ENCODE results near the gene NARF. TPM values are rescaled to one million over a fixed set of nuclear protein-coding genes. Genes with fewer than 3 reads are reported as not detected.
A peak's percentile ranks its signal among the peaks of the same experiment; 100 is the strongest.

The NARF gene
- total RNA-seq, 1 donor: 21.6 TPM

DNA sequence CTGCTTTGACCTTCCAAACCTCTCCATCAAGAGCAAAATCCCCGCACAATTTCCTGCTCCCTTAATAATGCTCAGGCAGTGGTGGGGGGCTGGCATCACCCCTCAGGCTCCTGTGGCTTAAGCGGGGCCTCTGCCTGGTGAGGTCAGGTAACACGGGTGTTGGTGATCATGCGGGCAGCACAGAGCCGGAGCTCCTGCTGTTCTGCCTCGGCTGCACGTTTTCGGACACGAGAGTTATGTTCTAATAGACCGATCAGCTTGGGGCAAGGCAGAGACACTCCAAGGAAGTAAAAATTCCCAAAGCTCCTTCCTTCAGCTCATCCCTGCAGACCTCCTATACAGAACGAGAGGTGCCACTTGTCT lies 6.0 kb downstream of the NARF start:
- DNase-seq (ENCODE audit: low read depth): no peak
- TF ChIP-seq, protein P1, sequence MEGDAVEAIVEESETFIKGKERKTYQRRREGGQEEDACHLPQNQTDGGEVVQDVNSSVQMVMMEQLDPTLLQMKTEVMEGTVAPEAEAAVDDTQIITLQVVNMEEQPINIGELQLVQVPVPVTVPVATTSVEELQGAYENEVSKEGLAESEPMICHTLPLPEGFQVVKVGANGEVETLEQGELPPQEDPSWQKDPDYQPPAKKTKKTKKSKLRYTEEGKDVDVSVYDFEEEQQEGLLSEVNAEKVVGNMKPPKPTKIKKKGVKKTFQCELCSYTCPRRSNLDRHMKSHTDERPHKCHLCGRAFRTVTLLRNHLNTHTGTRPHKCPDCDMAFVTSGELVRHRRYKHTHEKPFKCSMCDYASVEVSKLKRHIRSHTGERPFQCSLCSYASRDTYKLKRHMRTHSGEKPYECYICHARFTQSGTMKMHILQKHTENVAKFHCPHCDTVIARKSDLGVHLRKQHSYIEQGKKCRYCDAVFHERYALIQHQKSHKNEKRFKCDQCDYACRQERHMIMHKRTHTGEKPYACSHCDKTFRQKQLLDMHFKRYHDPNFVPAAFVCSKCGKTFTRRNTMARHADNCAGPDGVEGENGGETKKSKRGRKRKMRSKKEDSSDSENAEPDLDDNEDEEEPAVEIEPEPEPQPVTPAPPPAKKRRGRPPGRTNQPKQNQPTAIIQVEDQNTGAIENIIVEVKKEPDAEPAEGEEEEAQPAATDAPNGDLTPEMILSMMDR (IDR thresholded peaks at IDR 0.05; ENCODE audit: insufficient read depth, low read depth, low read length): no peak
- H3K4me3 ChIP-seq (ENCODE audit: low read depth, low read length): no peak overlapping the region

DNA sequence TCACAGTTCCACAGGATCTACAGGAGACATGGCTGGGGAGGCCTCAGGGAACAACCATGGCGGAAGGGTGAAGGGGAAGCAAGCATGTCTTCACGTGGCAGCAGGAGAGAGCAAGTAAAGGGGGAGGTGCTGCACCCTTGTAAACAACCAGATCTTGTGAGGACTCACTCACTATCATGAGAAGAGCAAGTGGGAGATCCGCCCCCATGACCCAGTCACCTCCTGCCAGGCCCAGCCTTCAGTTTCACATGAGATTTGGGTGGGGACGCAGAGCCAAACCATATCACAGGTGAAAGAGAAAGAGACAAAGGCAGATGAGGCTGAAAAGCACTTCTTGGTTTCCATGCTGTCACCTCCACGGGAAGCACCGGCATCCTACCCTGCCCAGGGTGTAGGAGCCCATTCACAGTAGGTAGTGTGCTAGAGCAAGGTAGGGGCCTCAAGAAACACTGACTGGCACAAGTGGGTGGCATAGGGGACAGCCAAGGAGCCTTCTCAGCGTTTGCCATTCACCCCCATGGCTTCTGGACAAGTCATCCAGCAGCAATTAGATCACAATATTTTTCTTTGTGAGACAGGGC lies 6.6 kb downstream of the NARF start:
- H3K4me3 ChIP-seq (ENCODE audit: low read depth, low read length): no peak overlapping the region
- DNase-seq (ENCODE audit: low read depth): no peak
- TF ChIP-seq, protein P1 (IDR thresholded peaks at IDR 0.05; ENCODE audit: insufficient read depth, low read depth, low read length): no peak

DNA sequence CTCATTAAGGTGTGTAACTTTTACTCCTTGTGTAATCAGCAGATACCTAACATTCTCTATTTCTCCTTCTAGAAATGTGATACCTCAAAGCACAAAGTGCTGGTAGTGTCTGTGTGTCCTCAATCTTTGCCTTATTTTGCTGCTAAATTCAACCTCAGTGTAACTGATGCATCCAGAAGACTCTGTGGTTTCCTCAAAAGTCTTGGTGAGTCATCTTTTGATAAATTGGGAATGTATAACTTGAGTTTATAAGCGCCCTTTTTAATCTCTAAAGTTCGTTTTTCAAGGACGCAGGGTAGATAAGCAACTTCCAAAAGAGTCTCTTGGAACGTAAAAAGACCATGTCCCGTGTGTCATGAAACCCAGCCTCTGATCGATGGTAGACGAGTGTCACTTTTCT lies 10.2 kb downstream of the NARF start:
- peak; percentile 47 for DNase-seq (ENCODE audit: low read depth)
- no peak overlapping the region for H3K4me3 ChIP-seq (ENCODE audit: low read depth, low read length)
- TF ChIP-seq, protein P1 (IDR thresholded peaks at IDR 0.05; ENCODE audit: insufficient read depth, low read depth, low read length): no peak

DNA sequence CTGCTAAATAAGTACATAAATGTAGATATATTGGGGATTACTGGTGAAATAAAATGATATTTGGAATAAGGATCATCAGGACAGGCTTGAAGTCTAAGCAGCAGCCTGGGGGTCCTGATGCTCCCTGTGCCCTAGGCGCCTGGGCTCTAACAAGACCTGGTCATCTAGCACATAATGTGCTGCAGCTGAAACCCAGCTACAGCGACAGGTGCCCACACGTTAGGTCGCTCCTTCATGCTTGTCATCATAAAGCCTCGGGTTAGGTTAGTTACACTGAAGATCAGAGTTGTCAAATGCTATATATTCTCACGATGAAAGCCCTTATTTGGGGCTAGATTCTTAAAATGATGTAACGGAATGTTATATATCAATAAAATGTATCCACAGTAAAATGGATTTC lies 11.5 kb downstream of the NARF start:
- H3K4me3 ChIP-seq (ENCODE audit: low read depth, low read length): no peak overlapping the region
- no peak for DNase-seq (ENCODE audit: low read depth)
- TF ChIP-seq, protein P1 (IDR thresholded peaks at IDR 0.05; ENCODE audit: insufficient read depth, low read depth, low read length): no peak

DNA sequence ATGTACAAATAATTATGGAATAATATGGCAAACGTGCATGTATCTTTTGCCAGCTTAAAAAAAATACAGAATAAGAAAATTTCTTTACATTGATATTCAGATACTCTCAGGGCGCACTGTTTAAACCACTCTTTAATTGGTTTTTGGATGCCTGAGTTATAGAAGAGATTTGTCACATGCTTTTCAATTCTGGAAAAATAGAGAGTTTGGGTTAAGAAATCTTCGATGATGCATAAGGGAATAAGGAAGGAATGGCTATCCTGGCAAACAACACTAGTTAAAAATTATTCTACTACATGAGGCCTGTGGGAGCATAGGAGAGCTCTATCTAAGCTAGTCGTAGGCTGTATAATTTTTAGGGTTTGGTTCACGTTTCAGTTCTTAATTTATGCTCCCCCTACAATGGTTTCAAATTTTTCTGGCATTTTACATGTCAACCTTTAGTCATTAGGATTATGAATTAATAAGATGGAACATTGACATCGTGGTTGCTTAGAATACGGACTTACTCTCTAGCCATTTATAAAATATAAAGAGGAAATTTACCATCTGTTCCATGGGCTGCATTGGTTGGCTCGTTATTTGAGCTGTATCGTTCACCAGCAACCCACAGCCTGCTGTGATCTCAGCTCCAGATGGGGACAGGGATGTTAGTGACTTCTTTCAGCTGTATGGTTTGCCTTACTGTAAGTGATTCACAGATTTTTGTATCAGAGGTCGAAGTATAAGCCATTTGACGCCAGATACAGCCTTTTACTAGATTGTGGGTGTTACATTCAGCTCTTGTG lies 15.9 kb downstream of the NARF start:
- TF ChIP-seq, protein P1 (IDR thresholded peaks at IDR 0.05; ENCODE audit: insufficient read depth, low read depth, low read length): no peak
- no peak for DNase-seq (ENCODE audit: low read depth)
- no peak overlapping the region for H3K4me3 ChIP-seq (ENCODE audit: low read depth, low read length)

DNA sequence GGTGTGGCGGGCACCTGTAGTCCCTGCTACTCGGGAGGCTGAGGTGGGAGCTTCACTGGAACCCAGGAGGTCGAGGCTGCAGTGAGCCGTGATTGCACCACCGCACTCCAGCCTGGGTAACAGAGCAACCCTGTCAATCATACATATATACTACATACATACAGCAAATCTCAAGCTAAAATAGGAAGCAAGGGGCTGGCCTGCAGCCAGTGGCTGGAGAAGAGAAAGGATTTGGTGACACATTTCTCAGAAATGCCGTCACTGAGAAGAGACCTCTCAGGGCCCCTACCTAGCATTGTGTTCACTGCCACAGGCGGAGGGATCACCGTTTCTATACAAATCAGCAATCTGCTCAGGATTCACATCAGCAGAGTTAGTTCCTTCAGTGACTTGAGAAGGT lies 16.9 kb downstream of the NARF start:
- DNase-seq (ENCODE audit: low read depth): no peak
- no peak overlapping the region for H3K4me3 ChIP-seq (ENCODE audit: low read depth, low read length)
- TF ChIP-seq, protein P1 (IDR thresholded peaks at IDR 0.05; ENCODE audit: insufficient read depth, low read depth, low read length): no peak

All from fibroblast of villous mesenchyme (primary cell).